ENCODE data around the gene ZBTB37.
"Not testable (repeated sequence)": the region's sequence is repeated elsewhere in the genome, so short reads cannot be mapped to it uniquely, and the experiment has no call there.

The ZBTB37 gene

GRCh38 chr1:173915596-173915995, 47.4 kb downstream of the ZBTB37 start:
- no peak for DNase-seq

GRCh38 chr1:173916667-173917066, 48.5 kb downstream of the ZBTB37 start:
- no peak for DNase-seq

GRCh38 chr1:173917149-173917548, 49.0 kb downstream of the ZBTB37 start, which contains the start of gene SERPINC1:
TSS of gene SERPINC1 (minus strand) at chr1:173917327. CDS start at chr1:173917259, 68 bp downstream.
- no peak for DNase-seq

- DNase-seq, result no peak
Observed at GRCh38 chr1:173917635-173918493, 49.7 kb downstream of the ZBTB37 start.

GRCh38 chr1:173920861-173921260, 52.7 kb downstream of the ZBTB37 start:
- no peak for DNase-seq

- DNase-seq, result no peak
Observed at GRCh38 chr1:173925306-173926242, 57.4 kb downstream of the ZBTB37 start.

GRCh38 chr1:173930541-173930940, 62.4 kb downstream of the ZBTB37 start:
- not testable (repeated sequence) for DNase-seq

- DNase-seq, result no peak
Observed at GRCh38 chr1:173934440-173934839, 66.3 kb downstream of the ZBTB37 start.

GRCh38 chr1:173937062-173937461, 68.9 kb downstream of the ZBTB37 start:
- no peak for DNase-seq

- DNase-seq, result no peak
Observed at GRCh38 chr1:173946380-173946921, 78.3 kb downstream of the ZBTB37 start.

GRCh38 chr1:173948594-173948993, 80.4 kb downstream of the ZBTB37 start:
- DNase-seq, result no peak
